Colon (tissue), 2 donors: ENCODE results near the gene CCNC.

ENCODE experiments used
- FAIRE-seq: peaks from 2 replicates; lab custom pipeline; 2012; peaks lifted over from hg19 to GRCh38; lab: Jason Lieb, UNC
- donor health status: control.
- donor health status: control.

Gene CCNC

GRCh38 chr6:99547526-99547925 lies 20.9 kb downstream of the CCNC start:
- FAIRE-seq = no peak

- FAIRE-seq = no peak
Measured at GRCh38 chr6:99545442-99545841, 23.0 kb downstream of the CCNC start.

GRCh38 chr6:99543968-99544367 lies 24.5 kb downstream of the CCNC start:
- FAIRE-seq = no peak

GRCh38 chr6:99530627-99531026 lies 37.8 kb downstream of the CCNC start:
- FAIRE-seq = no peak

- FAIRE-seq = no peak
Measured at GRCh38 chr6:99522531-99522930, 45.9 kb downstream of the CCNC start.

GRCh38 chr6:99521633-99522151 lies 46.8 kb downstream of the CCNC start:
- no peak for FAIRE-seq

GRCh38 chr6:99520855-99521632 lies 47.4 kb downstream of the CCNC start:
- no peak for FAIRE-seq

- FAIRE-seq = no peak
Measured at GRCh38 chr6:99519446-99519845, 49.0 kb downstream of the CCNC start.

GRCh38 chr6:99514089-99514488 lies 54.4 kb downstream of the CCNC start:
- no peak for FAIRE-seq

- FAIRE-seq = no peak
Measured at GRCh38 chr6:99512033-99512432, 56.4 kb downstream of the CCNC start.

GRCh38 chr6:99507648-99508047 lies 60.8 kb downstream of the CCNC start:
- FAIRE-seq = no peak

GRCh38 chr6:99501762-99502161 lies 66.7 kb downstream of the CCNC start:
- FAIRE-seq = no peak

GRCh38 chr6:99498421-99498820 lies 70.0 kb downstream of the CCNC start:
- FAIRE-seq = no peak

- FAIRE-seq = no peak
Measured at GRCh38 chr6:99495466-99495865, 73.0 kb downstream of the CCNC start.
